ENCODE results near the gene SBK1.
"Not testable (repeated sequence)": the region's sequence is repeated elsewhere in the genome, so short reads cannot be mapped to it uniquely, and the experiment has no call there.

Gene SBK1

GRCh38 chr16:28364268-28365173 is 72.2 kb downstream of the SBK1 start:
- peak; percentile 38 for DNase-seq
- H3K4me3 Mint-ChIP-seq, H3K4me1 Mint-ChIP-seq, CTCF ChIA-PET, H3K9me3 Mint-ChIP-seq, H3K36me3 Mint-ChIP-seq, H3K27ac Mint-ChIP-seq, H3K27me3 Mint-ChIP-seq: not testable (repeated sequence)

- H3K4me1 Mint-ChIP-seq, H3K9me3 Mint-ChIP-seq, H3K36me3 Mint-ChIP-seq, H3K27ac Mint-ChIP-seq, CTCF ChIA-PET, H3K4me3 Mint-ChIP-seq, H3K27me3 Mint-ChIP-seq, DNase-seq: not testable (repeated sequence)
These were observed 75.6 kb downstream of the SBK1 start for GRCh38 chr16:28367926-28368325.
